PC-9 (cell line): ENCODE measurements around the gene DHODH. TPM values are rescaled to one million over a fixed set of nuclear protein-coding genes. Genes with fewer than 3 reads are reported as not detected.

ENCODE experiments used
- BruUV-seq: library from RNA; stranded (reverse); fragments of 400-500 nt; replicated peaks from 2 replicates; lab custom pipeline; 2021; lab: Mats Ljungman, UMichigan
- CTCF ChIA-PET: fragments of 300-600 bp; sonication (Branson Sonifier 250); formaldehyde crosslinking; loops from one replicate; lab custom pipeline; 2022; ENCODE audit warnings: antibody characterized with exemption; lab: Charles Lee
- POLR2A ChIA-PET: fragments of 300-600 bp; sonication (Branson Sonifier 250); formaldehyde crosslinking; loops from one replicate; lab custom pipeline; 2022; ENCODE audit warnings: antibody characterized with exemption; ENCODE audit not compliant: unreplicated experiment; lab: Charles Lee
- DNase-seq, 2 experiments: peaks; one replicate each; pipeline versions ENCODE4 v3.0.0 to v3.0.0-alpha.2; 2015 to 2022; ENCODE audit warnings: mixed read lengths in 1 of 2
- H2AFZ ChIP-seq: fragments of 200-600 bp; sonication (generic); 2 replicates; pipeline ENCODE4 v1.8.1; 2017; ENCODE audit warnings: antibody characterized with exemption
- H3F3A ChIP-seq: fragments of 200-600 bp; sonication (generic); 2 replicates; pipeline ENCODE4 v1.8.1; 2017; ENCODE audit warnings: antibody characterized with exemption, mild to moderate bottlenecking, low read depth; ENCODE audit not compliant: insufficient read depth
- H3K27ac ChIP-seq: fragments of 200-600 bp; sonication (generic); 2 replicates; pipeline ENCODE4 v1.6.1; 2016; ENCODE audit warnings: mixed run types
- H3K27me3 ChIP-seq: fragments of 200-600 bp; sonication (generic); 2 replicates; pipeline ENCODE4 v1.6.1; 2016; ENCODE audit warnings: low read depth, mixed run types; ENCODE audit not compliant: insufficient read depth
- H3K36me3 ChIP-seq: fragments of 200-600 bp; sonication (generic); 2 replicates; pipeline ENCODE4 v1.6.1; 2016; ENCODE audit warnings: low read depth, mixed run types
- H3K4me1 ChIP-seq: fragments of 200-600 bp; sonication (generic); replicated peaks from 2 replicates; pipeline ENCODE4 v1.6.1; 2016; ENCODE audit warnings: mixed run types; ENCODE audit not compliant: insufficient read depth
- H3K4me2 ChIP-seq: fragments of 200-600 bp; sonication (generic); 2 replicates; pipeline ENCODE4 v1.6.1; 2017; ENCODE audit warnings: mixed run types
- H3K4me3 ChIP-seq: fragments of 200-600 bp; sonication (generic); 2 replicates; pipeline ENCODE4 v1.6.1; 2016; ENCODE audit warnings: mixed run types
- H3K79me2 ChIP-seq: fragments of 200-600 bp; sonication (generic); 2 replicates; pipeline ENCODE4 v1.6.1; 2017; ENCODE audit warnings: low read depth, mixed run types
- H3K9me2 ChIP-seq: fragments of 200-600 bp; sonication (generic); 2 replicates; pipeline ENCODE4 v1.8.1; 2017; ENCODE audit warnings: mild to moderate bottlenecking; ENCODE audit not compliant: insufficient read depth
- H3K9me3 ChIP-seq: fragments of 200-600 bp; sonication (generic); 2 replicates; pipeline ENCODE4 v1.8.1; 2016; ENCODE audit warnings: low read depth; ENCODE audit not compliant: insufficient read depth
- H4K20me1 ChIP-seq: fragments of 200-600 bp; sonication (generic); 2 replicates; pipeline ENCODE4 v1.8.1; 2017; ENCODE audit not compliant: insufficient read depth
- CTCF ChIP-seq: fragments of 200-600 bp; sonication (generic); conservative IDR thresholded peaks from 2 replicates; pipeline ENCODE4 v1.6.1; 2017; ENCODE audit warnings: mixed run types, antibody characterized with exemption, mild to moderate bottlenecking, moderate library complexity
- EZH2 ChIP-seq: fragments of 200-600 bp; sonication (generic); IDR thresholded peaks from 2 replicates; pipeline ENCODE4 v1.8.0; 2017; ENCODE audit warnings: antibody characterized with exemption, low read depth
- intact Hi-C: fragments of 100-400 bp; cut with micrococcal nuclease; formaldehyde crosslinking; loops from one replicate; pipeline ENCODE4 v1.10.0; 2022; ENCODE audit not compliant: unreplicated experiment
- total RNA-seq: library from RNA; stranded (reverse); gene quantifications from 2 replicates; pipeline ENCODE4 v1.2.3, GENCODE V29; 2021

Gene DHODH
- total RNA-seq, 1 experiment from 2014 or later = 10.6 TPM

DNA sequence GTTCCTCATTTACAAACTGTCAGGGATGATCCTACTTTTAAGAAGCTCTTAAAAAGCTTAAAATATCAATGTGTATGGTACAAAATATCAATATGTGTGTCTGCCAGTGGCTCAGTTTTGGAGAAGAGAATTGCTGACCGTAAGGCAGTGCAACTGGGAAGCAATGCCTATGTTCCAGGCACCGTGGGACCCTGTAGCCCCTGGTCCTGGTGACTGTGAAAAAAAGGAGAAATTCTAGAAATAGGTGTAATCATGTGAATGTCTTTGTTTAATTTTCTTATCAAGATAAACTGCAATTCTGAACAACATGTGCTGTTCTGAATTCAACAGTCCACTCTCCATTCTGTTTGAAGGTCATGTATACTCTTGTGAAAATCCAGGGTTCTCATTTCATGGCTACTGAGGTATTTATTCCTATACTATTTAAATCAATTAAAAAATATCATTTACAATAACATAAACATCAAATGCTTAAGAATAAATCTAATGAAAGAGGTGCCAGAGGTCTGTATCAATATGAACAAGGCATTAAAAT is 36.3 kb downstream of the DHODH start:
- 0 out of 2 replicates have a peak, but pooled peaks cover 2% of the 10 kb centered on the region for H3K27me3 ChIP-seq
- H3K9me2 ChIP-seq = no peaks in the 10 kb centered on the region
- no peak for TF ChIP-seq EZH2
- no peak for TF ChIP-seq CTCF
- H3F3A ChIP-seq = no peaks in the 10 kb centered on the region
- H3K4me2 ChIP-seq = no peak overlapping the region
- BruUV-seq = no TSS peak
- no peaks in the 10 kb centered on the region for H3K4me1 ChIP-seq
- H3K27ac ChIP-seq = no peak overlapping the region
- intact Hi-C loops = no loop called here
- no peaks in the 10 kb centered on the region for H3K36me3 ChIP-seq
- H4K20me1 ChIP-seq = no peaks in the 10 kb centered on the region
- no peak overlapping the region for H3K4me3 ChIP-seq
- no peaks in the 10 kb centered on the region for H3K79me2 ChIP-seq
- POLR2A ChIA-PET = no interaction called here
- no peak overlapping the region for H2AFZ ChIP-seq
- no peak for DNase-seq
- H3K9me3 ChIP-seq = peaks cover 4% of the 10 kb centered on the region; the same call in 1 of the 2 replicates
- CTCF ChIA-PET = no interaction called here

DNA sequence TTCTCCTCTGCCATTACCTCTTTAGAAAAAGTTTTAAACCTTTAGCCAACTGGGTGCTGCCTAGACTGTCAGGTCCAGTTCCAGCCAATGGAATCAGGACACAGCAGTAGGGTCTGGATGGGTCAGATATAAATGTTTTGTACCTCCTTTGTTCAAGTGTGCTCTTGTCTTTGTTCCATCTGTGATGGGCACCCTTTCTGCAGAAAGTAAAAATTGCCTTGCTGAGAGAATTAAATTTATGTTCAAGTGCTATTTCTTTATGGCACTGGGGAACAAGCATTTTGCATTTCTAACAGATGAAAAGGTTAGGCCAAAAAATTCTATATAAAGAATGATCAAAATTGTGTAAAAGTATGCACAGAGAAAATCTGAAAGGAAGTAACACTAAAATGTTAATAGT is 40.6 kb downstream of the DHODH start:
- Histone ChIP-seq H3K27me3 (peaks cover 8% of the 10 kb centered on the region; the same call in 1 of the 2 replicates), H3K4me2 (no peak overlapping the region), H3K9me2 (no peaks in the 10 kb centered on the region), H3K4me1 (peaks cover 8% of the 10 kb centered on the region; the same call in 1 of the 2 replicates), H2AFZ (no peak overlapping the region), H3K27ac (no peak overlapping the region), H3F3A (no peaks in the 10 kb centered on the region), H3K36me3 (no peaks in the 10 kb centered on the region), H3K79me2 (no peaks in the 10 kb centered on the region), H4K20me1 (no peaks in the 10 kb centered on the region), H3K9me3 (peaks cover 4% of the 10 kb centered on the region; the same call in 1 of the 2 replicates), H3K4me3 (no peak overlapping the region)
- ChIA-PET POLR2A (interaction anchor here (0.7 kb wide), 1 partner anchor 190 kb away, joined by 6 read pairs; no protein-coding TSS in a partner anchor), CTCF (no interaction called here)
- TF ChIP-seq CTCF (no peak), EZH2 (no peak)
- BruUV-seq = no TSS peak
- intact Hi-C loops = no loop called here
- DNase-seq = no peak

GRCh38 chr16:72050769-72051464 is 42.4 kb downstream of the DHODH start:
- ChIA-PET CTCF (no interaction called here), POLR2A (no interaction called here)
- no peaks in the 10 kb centered on the region for H4K20me1 ChIP-seq
- H3K27ac ChIP-seq = no peak overlapping the region
- DNase-seq = peak in 1 of 2 experiments; percentile 51
- H3K79me2 ChIP-seq = no peaks in the 10 kb centered on the region
- TF ChIP-seq CTCF = no peak
- no peak for TF ChIP-seq EZH2
- H3K9me3 ChIP-seq = peaks cover 4% of the 10 kb centered on the region; the same call in 1 of the 2 replicates
- no peak overlapping the region for H3K4me3 ChIP-seq
- no peak overlapping the region for H3K4me2 ChIP-seq
- H3K9me2 ChIP-seq = no peaks in the 10 kb centered on the region
- intact Hi-C loops = no loop called here
- peaks cover 18% of the 10 kb centered on the region for H3K27me3 ChIP-seq
- peaks cover 11% of the 10 kb centered on the region; the same call in 1 of the 2 replicates for H3K4me1 ChIP-seq
- no TSS peak for BruUV-seq
- no peak overlapping the region for H2AFZ ChIP-seq
- H3K36me3 ChIP-seq = no peaks in the 10 kb centered on the region
- H3F3A ChIP-seq = no peaks in the 10 kb centered on the region
